RWPE2 (cell line): ENCODE results near the gene ASAP2.
A peak's percentile ranks its signal among the peaks of the same experiment; 100 is the strongest.

Source experiments
- ATAC-seq: fragments of 200-7000 bp; cut with Tn5 transposase; 3 replicates; pipeline ENCODE4 v1.9.1; 2021; ENCODE audit warnings: low read depth
- DNase-seq: peaks from one replicate; pipeline ENCODE4 v3.0.0-alpha.2; 2020; ENCODE audit warnings: low spot score
- H3K27ac ChIP-seq: fragments of 450-650 bp; 2 replicates; pipeline ENCODE4 v1.5.1; 2017; ENCODE audit warnings: mild to moderate bottlenecking; ENCODE audit not compliant: poor library complexity, severe bottlenecking
- H3K27me3 ChIP-seq: fragments of 250-450 bp; sonication (Bioruptor Pico); 2 replicates; pipeline ENCODE4 v1.5.1; 2021; ENCODE audit warnings: mild to moderate bottlenecking, moderate library complexity; ENCODE audit not compliant: insufficient read depth, poor library complexity, severe bottlenecking
- H3K36me3 ChIP-seq: fragments of 250-450 bp; sonication (Bioruptor Pico); 2 replicates; pipeline ENCODE4 v1.5.1; 2020; ENCODE audit warnings: low read depth, mild to moderate bottlenecking, moderate library complexity
- H3K4me1 ChIP-seq: fragments of 250-450 bp; sonication (Bioruptor Pico); 2 replicates; pipeline ENCODE4 v1.5.1; 2021; ENCODE audit warnings: mild to moderate bottlenecking, moderate library complexity; ENCODE audit not compliant: insufficient read depth, poor library complexity, severe bottlenecking
- H3K4me3 ChIP-seq: fragments of 250-450 bp; sonication (Bioruptor Pico); 2 replicates; pipeline ENCODE4 v1.5.1; 2021; ENCODE audit warnings: mild to moderate bottlenecking, moderate library complexity; ENCODE audit not compliant: severe bottlenecking
- H3K9me3 ChIP-seq: fragments of 250-450 bp; sonication (Bioruptor Pico); 2 replicates; pipeline ENCODE4 v1.5.1; 2021; ENCODE audit warnings: mild to moderate bottlenecking, moderate library complexity; ENCODE audit not compliant: severe bottlenecking
- TF ChIP-seq, protein P1 (sequence below): fragments of 450-650 bp; IDR thresholded peaks from one replicate; pipeline ENCODE4 v1.5.1; 2017; ENCODE audit warnings: mild to moderate bottlenecking, moderate library complexity; ENCODE audit not compliant: poor library complexity, severe bottlenecking

Gene ASAP2

DNA sequence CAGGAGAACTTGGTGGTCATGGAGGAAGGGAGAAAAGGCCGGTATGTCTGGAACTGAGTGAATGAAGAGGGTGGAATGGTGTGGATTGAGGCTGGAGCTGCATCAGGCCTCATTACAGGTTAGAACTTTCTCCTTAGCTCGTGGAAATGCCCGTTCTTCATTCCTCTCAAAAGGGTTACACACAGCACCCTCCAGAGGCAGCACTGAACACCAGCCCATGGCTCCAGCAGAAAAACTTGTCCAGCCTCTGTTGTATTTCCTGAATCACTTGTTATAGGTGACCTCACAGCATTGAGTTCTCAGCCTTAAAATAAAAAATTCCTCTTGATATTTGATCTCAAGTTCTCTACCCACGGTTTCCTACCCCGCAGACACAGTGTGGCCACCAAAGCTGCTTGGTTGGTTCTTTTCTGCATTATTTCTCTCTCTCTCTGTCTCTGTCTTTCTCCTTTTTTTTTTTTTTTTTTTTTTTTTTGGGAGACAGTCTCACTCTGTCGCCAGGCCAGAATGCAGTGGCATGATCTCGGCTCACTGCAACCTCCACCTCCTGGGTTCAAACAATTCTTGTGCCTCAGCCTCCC, 127.1 kb downstream of the ASAP2 start:
- peak; percentile 70 for ATAC-seq
- Histone ChIP-seq H3K9me3 (no peaks in the 10 kb centered on the region), H3K36me3 (peaks cover 82% of the 10 kb centered on the region)

DNA sequence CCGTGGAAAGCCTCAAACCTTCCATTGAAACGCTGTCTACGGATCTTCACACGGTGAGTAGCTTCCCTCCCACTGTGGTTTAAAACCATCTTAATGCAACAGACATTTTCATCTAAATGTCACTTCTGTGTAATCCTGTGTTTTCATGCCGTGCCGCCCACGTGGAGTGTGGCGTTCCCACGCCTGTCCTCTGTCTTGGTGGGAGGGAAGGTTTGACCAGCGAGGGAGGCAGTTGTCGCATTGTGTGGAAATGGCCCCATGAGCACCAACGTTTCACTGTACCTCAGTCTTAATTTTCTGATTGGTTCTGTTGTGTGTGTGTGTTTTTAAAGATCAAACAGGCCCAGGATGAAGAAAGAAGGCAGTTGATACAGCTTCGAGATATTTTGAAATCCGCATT, 128.1 kb downstream of the ASAP2 start:
- no peak for DNase-seq
- no peaks in the 10 kb centered on the region for H3K27me3 ChIP-seq
- ATAC-seq, result no peak
- peaks cover 16% of the 10 kb centered on the region for H3K4me1 ChIP-seq
- H3K9me3 ChIP-seq, result no peaks in the 10 kb centered on the region
- no peak overlapping the region for H3K27ac ChIP-seq
- TF ChIP-seq, protein P1, sequence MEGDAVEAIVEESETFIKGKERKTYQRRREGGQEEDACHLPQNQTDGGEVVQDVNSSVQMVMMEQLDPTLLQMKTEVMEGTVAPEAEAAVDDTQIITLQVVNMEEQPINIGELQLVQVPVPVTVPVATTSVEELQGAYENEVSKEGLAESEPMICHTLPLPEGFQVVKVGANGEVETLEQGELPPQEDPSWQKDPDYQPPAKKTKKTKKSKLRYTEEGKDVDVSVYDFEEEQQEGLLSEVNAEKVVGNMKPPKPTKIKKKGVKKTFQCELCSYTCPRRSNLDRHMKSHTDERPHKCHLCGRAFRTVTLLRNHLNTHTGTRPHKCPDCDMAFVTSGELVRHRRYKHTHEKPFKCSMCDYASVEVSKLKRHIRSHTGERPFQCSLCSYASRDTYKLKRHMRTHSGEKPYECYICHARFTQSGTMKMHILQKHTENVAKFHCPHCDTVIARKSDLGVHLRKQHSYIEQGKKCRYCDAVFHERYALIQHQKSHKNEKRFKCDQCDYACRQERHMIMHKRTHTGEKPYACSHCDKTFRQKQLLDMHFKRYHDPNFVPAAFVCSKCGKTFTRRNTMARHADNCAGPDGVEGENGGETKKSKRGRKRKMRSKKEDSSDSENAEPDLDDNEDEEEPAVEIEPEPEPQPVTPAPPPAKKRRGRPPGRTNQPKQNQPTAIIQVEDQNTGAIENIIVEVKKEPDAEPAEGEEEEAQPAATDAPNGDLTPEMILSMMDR, result no peak
- H3K4me3 ChIP-seq, result no peak overlapping the region
- peaks cover 82% of the 10 kb centered on the region for H3K36me3 ChIP-seq

More for the DNA sequence above, 127.1 kb downstream of the ASAP2 start:
- no peak overlapping the region for H3K4me3 ChIP-seq
- DNase-seq, result no peak
- peak overlapping the region; percentile 12 for H3K27ac ChIP-seq
- peaks cover 16% of the 10 kb centered on the region for H3K4me1 ChIP-seq
- H3K27me3 ChIP-seq, result no peaks in the 10 kb centered on the region
- TF ChIP-seq, protein P1, result peak; percentile 68

DNA sequence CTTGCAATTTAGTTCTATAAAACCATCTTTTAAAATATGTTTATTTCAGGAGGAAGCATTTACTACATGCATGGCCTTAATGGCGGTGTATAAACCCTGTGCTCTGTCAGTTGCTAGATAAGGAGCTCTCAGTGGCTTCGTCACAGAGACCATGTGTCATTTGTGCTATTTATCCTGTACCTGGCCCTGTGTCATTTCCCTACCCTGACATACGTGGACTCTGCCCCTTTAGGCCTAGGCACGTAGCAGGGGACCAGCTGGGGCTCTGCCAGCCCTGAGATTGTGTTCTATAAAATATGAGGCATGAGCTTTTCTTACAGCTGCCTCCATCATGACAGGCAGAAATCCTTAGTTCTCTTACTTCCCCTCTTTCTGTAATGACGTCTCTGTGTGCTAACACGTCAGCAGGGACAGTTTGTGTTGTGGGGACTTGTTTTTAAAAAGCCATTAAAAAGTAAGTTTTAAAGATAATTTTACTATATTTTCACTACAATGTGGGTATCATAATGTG, 128.8 kb downstream of the ASAP2 start:
- H3K27me3 ChIP-seq, result no peaks in the 10 kb centered on the region
- no peak overlapping the region for H3K4me3 ChIP-seq
- H3K36me3 ChIP-seq, result peaks cover 82% of the 10 kb centered on the region
- ATAC-seq (no peak), DNase-seq (no peak)
- TF ChIP-seq, protein P1, result no peak
- H3K27ac ChIP-seq, result peak overlapping the region; percentile 64
- H3K9me3 ChIP-seq, result no peaks in the 10 kb centered on the region
- H3K4me1 ChIP-seq, result peaks cover 16% of the 10 kb centered on the region

DNA sequence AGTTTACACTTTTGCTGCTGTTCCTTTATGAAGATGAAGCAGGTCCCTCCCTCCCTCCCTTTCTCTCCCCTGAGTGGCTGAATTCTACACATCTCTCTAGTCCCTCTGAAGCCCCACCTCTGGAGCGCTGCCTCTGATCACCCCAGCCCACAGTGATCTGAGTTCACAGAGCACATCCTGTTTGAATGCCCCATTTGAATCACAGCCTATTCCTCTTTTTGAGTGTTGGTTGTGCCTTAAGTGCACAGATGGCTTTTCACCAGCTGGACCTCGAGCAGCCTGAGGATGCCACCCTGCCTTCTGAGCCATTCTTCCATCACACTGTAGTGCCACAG, 129.6 kb downstream of the ASAP2 start:
- no peak overlapping the region for H3K4me3 ChIP-seq
- TF ChIP-seq, protein P1, result no peak
- no peaks in the 10 kb centered on the region for H3K27me3 ChIP-seq
- ATAC-seq, result peak; percentile 33; the same call in 2 of the 3 replicates
- peaks cover 16% of the 10 kb centered on the region for H3K4me1 ChIP-seq
- H3K9me3 ChIP-seq, result no peaks in the 10 kb centered on the region
- H3K36me3 ChIP-seq, result peaks cover 82% of the 10 kb centered on the region
- H3K27ac ChIP-seq, result peak overlapping the region; percentile 64
- no peak for DNase-seq

DNA sequence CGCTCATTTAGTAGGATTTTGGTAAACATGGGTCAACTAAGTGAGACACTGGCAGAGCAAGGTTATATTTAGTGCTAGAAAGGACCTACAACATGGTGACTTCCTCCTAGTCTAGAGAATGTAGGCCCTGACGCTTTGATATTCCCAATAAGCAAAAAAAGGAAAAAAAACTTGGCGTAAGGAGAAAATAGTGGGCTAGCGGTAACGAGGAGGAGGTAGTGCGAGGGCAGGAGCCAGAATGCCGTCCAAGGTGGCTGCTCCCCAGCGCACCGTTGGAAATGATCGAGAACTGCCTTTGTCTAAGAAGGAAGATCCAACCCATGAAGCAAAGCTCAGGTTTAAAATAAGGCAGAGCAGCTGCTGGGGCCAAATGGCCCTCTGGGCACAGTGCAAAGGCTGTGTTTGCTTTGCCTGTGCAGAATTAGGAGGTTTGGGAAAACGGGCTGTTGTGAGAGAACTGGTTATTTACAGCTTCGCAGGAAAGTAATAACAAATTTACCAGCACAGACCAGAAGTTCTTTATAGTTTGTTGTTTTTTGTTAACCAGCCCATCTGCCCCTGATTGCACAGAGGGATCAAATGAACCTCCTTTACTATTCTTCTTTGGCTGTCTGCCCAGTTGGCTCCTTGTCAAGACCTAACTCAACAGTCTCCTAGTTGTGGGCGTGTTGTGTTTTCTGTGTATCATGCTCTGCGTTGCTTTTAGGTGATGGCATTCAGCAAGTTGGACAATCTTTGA, 130.1 kb downstream of the ASAP2 start:
- Histone ChIP-seq H3K4me3 (no peak overlapping the region), H3K9me3 (no peaks in the 10 kb centered on the region), H3K36me3 (peaks cover 82% of the 10 kb centered on the region), H3K4me1 (peaks cover 16% of the 10 kb centered on the region), H3K27ac (peak overlapping the region; percentile 64), H3K27me3 (no peaks in the 10 kb centered on the region)
- peak; percentile 82 for ATAC-seq
- TF ChIP-seq, protein P1, result no peak
- peak; percentile 81 for DNase-seq
